Keratinocyte (primary cell): ENCODE results near the gene EMB. TPM values are rescaled to one million over a fixed set of nuclear protein-coding genes. Genes with fewer than 3 reads are reported as not detected.
"Not testable (repeated sequence)": the region's sequence is repeated elsewhere in the genome, so short reads cannot be mapped to it uniquely, and the experiment has no call there.

Source experiments
- DNase-seq: peaks from one replicate; pipeline ENCODE4 v3.0.0-alpha.2; 2011; ENCODE audit warnings: low read depth, missing footprints, low spot score
- FAIRE-seq: peaks from 2 replicates; lab custom pipeline; 2011; peaks lifted over from hg19 to GRCh38; lab: Jason Lieb, UNC
- H2AFZ ChIP-seq: 2 replicates; pipeline ENCODE4 v1.6.0; 2012; ENCODE audit warnings: low read length, control low read depth, inconsistent platforms; ENCODE audit not compliant: control insufficient read depth
- H3K27ac ChIP-seq: 2 replicates; pipeline ENCODE4 v1.5.1; 2011; ENCODE audit warnings: low read length; ENCODE audit not compliant: control insufficient read depth, insufficient read depth
- H3K27me3 ChIP-seq: 3 replicates; pipeline ENCODE4 v1.6.0; 2011; ENCODE audit warnings: low read length; ENCODE audit not compliant: control insufficient read depth, insufficient read depth; ENCODE audit errors: extremely low read depth
- H3K36me3 ChIP-seq, 2 experiments: 2 replicates in 1 of 2; 3 replicates in 1 of 2; pipeline ENCODE4 v1.5.1; 2011; ENCODE audit warnings: low read length in 2 of 2, mild to moderate bottlenecking in 1 of 2; ENCODE audit not compliant: control insufficient read depth in 2 of 2, insufficient read depth in 2 of 2; ENCODE audit errors: extremely low read depth in 1 of 2
- H3K4me1 ChIP-seq: 3 replicates; pipeline ENCODE4 v1.5.1; 2011; ENCODE audit warnings: low read length; ENCODE audit not compliant: control insufficient read depth, insufficient read depth; ENCODE audit errors: extremely low read depth
- H3K4me2 ChIP-seq: 3 replicates; pipeline ENCODE4 v1.6.0; 2011; ENCODE audit warnings: low read depth, low read length; ENCODE audit not compliant: control insufficient read depth, insufficient read depth; ENCODE audit errors: extremely low read depth
- H3K4me3 ChIP-seq, 3 experiments: fragments of 200-600 bp in 1 of 3; sonication (generic) in 1 of 3; 2 replicates in 2 of 3; 3 replicates in 1 of 3; pipeline ENCODE4 v1.5.1; 2011 to 2016; ENCODE audit warnings: low read length in 3 of 3, mild to moderate bottlenecking in 3 of 3, control low read depth in 2 of 3, inconsistent platforms in 1 of 3, low read depth in 1 of 3, mixed read lengths in 1 of 3, mixed run types in 1 of 3, moderate library complexity in 1 of 3; ENCODE audit not compliant: control insufficient read depth in 2 of 3, insufficient read depth in 2 of 3; ENCODE audit errors: extremely low read depth in 1 of 3
- H3K79me2 ChIP-seq: 2 replicates; pipeline ENCODE4 v1.6.0; 2012; ENCODE audit warnings: low read length; ENCODE audit not compliant: control insufficient read depth, insufficient read depth
- H3K9ac ChIP-seq: 3 replicates; pipeline ENCODE4 v1.6.0; 2011; ENCODE audit warnings: low read length; ENCODE audit not compliant: control insufficient read depth, insufficient read depth; ENCODE audit errors: extremely low read depth
- H3K9me1 ChIP-seq: 3 replicates; pipeline ENCODE4 v1.6.0; 2011; ENCODE audit warnings: low read length; ENCODE audit not compliant: control insufficient read depth, insufficient read depth; ENCODE audit errors: extremely low read depth
- H3K9me3 ChIP-seq: 2 replicates; pipeline ENCODE4 v1.5.1; 2012; ENCODE audit warnings: low read depth, low read length; ENCODE audit not compliant: control insufficient read depth
- H4K20me1 ChIP-seq: 3 replicates; pipeline ENCODE4 v1.6.0; 2011; ENCODE audit warnings: low read length; ENCODE audit not compliant: control insufficient read depth, insufficient read depth; ENCODE audit errors: extremely low read depth
- EZH2 ChIP-seq: IDR thresholded peaks from one replicate; pipeline ENCODE4 v1.6.1; 2012; ENCODE audit warnings: inconsistent platforms, mild to moderate bottlenecking, low read length, moderate library complexity
- dilution Hi-C: fragments of 300-500 bp; cut with MboI; formaldehyde crosslinking; loops from one replicate; pipeline ENCODE4 v1.7.0; 2020; ENCODE audit warnings: low sequenced_read_pairs; ENCODE audit not compliant: extremely low pct_ligation_motif_present
- polyA plus RNA-seq, 5 experiments: library from polyadenylated mRNA; depleted of rRNA in 3 of 5; stranded (reverse) in 3 of 5; stranded (forward) in 1 of 5; unstranded in 1 of 5; fragments of >200 nt; gene quantifications; 1 replicate in 1 of 5; 2 replicates in 3 of 5; 3 replicates in 1 of 5; pipeline versions ENCODE4 v1.2.1 to v1.2.3, GENCODE V29; 2011 to 2012; ENCODE audit warnings: missing spikeins in 2 of 5, low read depth in 1 of 5, low replicate concordance in 1 of 5
- TF ChIP-seq, protein P1 (sequence below), 3 experiments: IDR thresholded peaks in 1 of 3; conservative IDR thresholded peaks in 1 of 3; optimal IDR thresholded peaks in 1 of 3; 2 replicates in 2 of 3; 3 replicates in 1 of 3; pipeline versions ENCODE3 to v1.5.1; 2011; ENCODE audit warnings: low read length in 3 of 3, mild to moderate bottlenecking in 3 of 3, moderate library complexity in 2 of 3, control low read depth in 1 of 3, inconsistent platforms in 1 of 3; ENCODE audit not compliant: insufficient read depth in 2 of 3; ENCODE audit errors: extremely low read depth in 1 of 3

Gene EMB
- polyA plus RNA-seq, 1 donor (not counting 4 experiments of a cell fraction or from before 2014, with no cell fraction given) = 68.8 TPM

DNA sequence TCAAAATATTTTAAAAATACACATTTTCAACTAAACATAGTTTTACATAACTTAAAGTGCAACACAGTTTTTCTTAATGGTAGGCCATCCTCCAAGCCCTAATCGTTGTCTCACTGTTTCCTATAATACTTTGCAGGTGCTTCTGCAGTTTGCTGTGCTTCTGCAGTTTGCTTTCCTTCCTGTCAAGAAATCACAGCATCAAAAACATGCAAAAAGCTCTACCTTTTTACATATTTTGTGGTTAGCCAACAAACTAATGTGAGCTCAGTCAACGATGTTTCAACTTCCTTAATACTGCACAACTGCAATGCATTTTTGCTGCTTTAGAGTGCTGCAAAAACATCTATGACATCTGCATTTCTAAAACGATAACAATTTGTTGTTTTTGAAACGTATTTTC is 25.2 kb downstream of the EMB start:
- H3K27me3 ChIP-seq = no peaks in the 10 kb centered on the region
- no peak for DNase-seq
- H3K4me1 ChIP-seq = no peaks in the 10 kb centered on the region
- H3K4me2 ChIP-seq = no peak overlapping the region
- no peaks in the 10 kb centered on the region for H3K9me1 ChIP-seq
- H3K9ac ChIP-seq = no peak overlapping the region
- no peaks in the 10 kb centered on the region for H3K9me3 ChIP-seq
- H3K79me2 ChIP-seq = peaks cover 18% of the 10 kb centered on the region
- no peaks in the 10 kb centered on the region for H3K36me3 ChIP-seq
- TF ChIP-seq EZH2 = no peak
- TF ChIP-seq, protein P1, sequence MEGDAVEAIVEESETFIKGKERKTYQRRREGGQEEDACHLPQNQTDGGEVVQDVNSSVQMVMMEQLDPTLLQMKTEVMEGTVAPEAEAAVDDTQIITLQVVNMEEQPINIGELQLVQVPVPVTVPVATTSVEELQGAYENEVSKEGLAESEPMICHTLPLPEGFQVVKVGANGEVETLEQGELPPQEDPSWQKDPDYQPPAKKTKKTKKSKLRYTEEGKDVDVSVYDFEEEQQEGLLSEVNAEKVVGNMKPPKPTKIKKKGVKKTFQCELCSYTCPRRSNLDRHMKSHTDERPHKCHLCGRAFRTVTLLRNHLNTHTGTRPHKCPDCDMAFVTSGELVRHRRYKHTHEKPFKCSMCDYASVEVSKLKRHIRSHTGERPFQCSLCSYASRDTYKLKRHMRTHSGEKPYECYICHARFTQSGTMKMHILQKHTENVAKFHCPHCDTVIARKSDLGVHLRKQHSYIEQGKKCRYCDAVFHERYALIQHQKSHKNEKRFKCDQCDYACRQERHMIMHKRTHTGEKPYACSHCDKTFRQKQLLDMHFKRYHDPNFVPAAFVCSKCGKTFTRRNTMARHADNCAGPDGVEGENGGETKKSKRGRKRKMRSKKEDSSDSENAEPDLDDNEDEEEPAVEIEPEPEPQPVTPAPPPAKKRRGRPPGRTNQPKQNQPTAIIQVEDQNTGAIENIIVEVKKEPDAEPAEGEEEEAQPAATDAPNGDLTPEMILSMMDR (optimal IDR thresholded peaks at IDR 0.05 in 1 of 3, IDR thresholded peaks at IDR 0.05 in 1 of 3, conservative IDR thresholded peaks at IDR 0.05 in 1 of 3; ENCODE audit: extremely low read depth in 1 of 3, insufficient read depth in 2 of 3, low read length in 3 of 3) = no peak
- no peaks in the 10 kb centered on the region for H4K20me1 ChIP-seq
- dilution Hi-C loops = no loop called here
- H3K4me3 ChIP-seq = no peak overlapping the region
- FAIRE-seq = no peak
- H2AFZ ChIP-seq = no peak overlapping the region
- no peak overlapping the region for H3K27ac ChIP-seq

DNA sequence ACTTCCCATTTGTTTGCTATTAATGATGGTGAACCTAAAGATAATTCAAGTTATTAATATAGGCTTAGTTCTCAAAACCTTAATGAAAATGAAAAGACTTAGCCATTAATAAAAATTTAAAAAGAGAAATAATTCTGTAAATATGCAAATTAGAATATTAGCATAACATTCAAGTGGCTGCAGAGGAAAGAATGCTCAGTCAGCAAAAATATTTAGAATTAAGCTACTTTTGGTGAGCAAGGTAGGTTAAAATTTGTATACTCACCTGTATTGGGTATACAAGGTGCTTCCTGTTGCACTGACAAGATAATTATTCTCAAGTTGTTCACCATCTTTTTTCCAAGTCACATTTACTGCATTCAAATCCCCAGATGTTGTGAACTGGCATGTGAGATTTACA is 30.2 kb downstream of the EMB start:
- H3K27ac ChIP-seq, H2AFZ ChIP-seq, H3K9me1 ChIP-seq, DNase-seq, FAIRE-seq, dilution Hi-C loops, H3K4me2 ChIP-seq, H3K4me3 ChIP-seq, H3K27me3 ChIP-seq, H3K79me2 ChIP-seq, H3K36me3 ChIP-seq, H3K9ac ChIP-seq, H3K9me3 ChIP-seq, H4K20me1 ChIP-seq: not testable (repeated sequence)
- peaks cover 12% of the 10 kb centered on the region for H3K4me1 ChIP-seq

DNA sequence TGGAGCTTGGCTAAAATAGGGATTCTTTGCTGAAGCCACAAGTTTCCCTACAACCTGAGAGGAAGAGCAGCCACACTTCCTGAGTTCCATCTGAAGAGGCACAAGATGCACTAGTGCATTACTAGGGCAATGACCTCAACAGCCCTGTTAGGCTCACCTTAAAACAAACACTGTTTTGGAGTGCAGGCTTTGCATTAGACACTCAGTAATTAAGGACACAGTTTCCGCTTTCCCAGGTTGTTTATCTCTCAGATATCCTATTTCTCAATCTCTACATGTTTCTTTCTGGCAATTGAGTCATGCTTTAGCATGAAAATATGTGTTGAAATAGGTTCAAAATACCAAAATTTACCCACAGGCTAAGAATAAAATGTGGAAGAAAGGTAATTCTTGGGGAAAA is 34.2 kb downstream of the EMB start:
- DNase-seq = no peak
- Histone ChIP-seq H2AFZ (no peak overlapping the region), H3K4me1 (peaks cover 12% of the 10 kb centered on the region), H4K20me1 (no peaks in the 10 kb centered on the region), H3K4me3 (no peak overlapping the region), H3K9me3 (no peaks in the 10 kb centered on the region), H3K4me2 (peak overlapping the region; percentile 16), H3K27me3 (no peaks in the 10 kb centered on the region), H3K79me2 (no peaks in the 10 kb centered on the region), H3K36me3 (no peaks in the 10 kb centered on the region), H3K27ac (peak overlapping the region; percentile 22), H3K9ac (no peak overlapping the region), H3K9me1 (no peaks in the 10 kb centered on the region)
- no peak for TF ChIP-seq EZH2
- TF ChIP-seq, protein P1 (optimal IDR thresholded peaks at IDR 0.05 in 1 of 3, IDR thresholded peaks at IDR 0.05 in 1 of 3, conservative IDR thresholded peaks at IDR 0.05 in 1 of 3; ENCODE audit: extremely low read depth in 1 of 3, insufficient read depth in 2 of 3, low read length in 3 of 3) = no peak
- dilution Hi-C loops = no loop called here
- peak; percentile 49 for FAIRE-seq
